C4-2B (cell line): ENCODE results near the gene SFT2D3.

Experiments used
- CTCF ChIP-seq: fragments of 450-650 bp; conservative IDR thresholded peaks from 2 replicates; pipeline ENCODE4 v1.5.1; 2017; ENCODE audit warnings: mild to moderate bottlenecking
- ZFX ChIP-seq: fragments of 450-650 bp; IDR thresholded peaks from 2 replicates; pipeline ENCODE4 v1.6.1; 2017

GRCh38 chr2:127713562-127713961, 12.3 kb downstream of the SFT2D3 start:
- TF ChIP-seq CTCF (no peak), ZFX (no peak)
